Smooth muscle cell (in vitro differentiated cells): ENCODE measurements around the gene SIVA1. TPM values are rescaled to one million over a fixed set of nuclear protein-coding genes. Genes with fewer than 3 reads are reported as not detected.

Source experiments
- DNase-seq: peaks from one replicate; lab custom pipeline; 2025; ENCODE audit not compliant: unreplicated experiment; lab: John Stamatoyannopoulos, UW
- H2AFZ ChIP-seq: fragments of 200-600 bp; sonication (generic); 2 replicates; pipeline ENCODE4 v1.6.0; 2016; ENCODE audit warnings: antibody characterized with exemption, low read depth, mild to moderate bottlenecking
- H3F3A ChIP-seq: fragments of 200-600 bp; sonication (generic); 2 replicates; pipeline ENCODE4 v1.6.0; 2017; ENCODE audit warnings: antibody characterized with exemption, low read depth
- H3K27ac ChIP-seq: fragments of 200-600 bp; sonication (generic); 2 replicates; pipeline ENCODE4 v1.5.1; 2016; ENCODE audit warnings: low read depth, mild to moderate bottlenecking
- H3K27me3 ChIP-seq: fragments of 200-600 bp; sonication (generic); 2 replicates; pipeline ENCODE4 v1.6.1; 2016; ENCODE audit warnings: low read depth, mild to moderate bottlenecking
- H3K36me3 ChIP-seq: fragments of 200-600 bp; sonication (generic); 2 replicates; pipeline ENCODE4 v1.5.1; 2016; ENCODE audit warnings: low read depth
- H3K4me1 ChIP-seq: fragments of 200-600 bp; sonication (generic); 2 replicates; pipeline ENCODE4 v1.5.1; 2016; ENCODE audit warnings: low read depth
- H3K4me2 ChIP-seq: fragments of 200-600 bp; sonication (generic); 2 replicates; pipeline ENCODE4 v1.6.0; 2016; ENCODE audit warnings: mild to moderate bottlenecking
- H3K4me3 ChIP-seq: fragments of 200-600 bp; sonication (generic); 2 replicates; pipeline ENCODE4 v1.5.1; 2016; ENCODE audit warnings: mild to moderate bottlenecking
- H3K79me2 ChIP-seq: fragments of 200-600 bp; sonication (generic); 2 replicates; pipeline ENCODE4 v1.6.0; 2016; ENCODE audit warnings: low read depth, mild to moderate bottlenecking
- H3K9ac ChIP-seq: fragments of 200-600 bp; sonication (generic); 2 replicates; pipeline ENCODE4 v1.6.0; 2016; ENCODE audit warnings: low read depth
- H3K9me3 ChIP-seq: fragments of 200-600 bp; sonication (generic); replicated peaks from 2 replicates; pipeline ENCODE4 v1.5.1; 2016; ENCODE audit warnings: low read depth
- H4K20me1 ChIP-seq: fragments of 200-600 bp; sonication (generic); 2 replicates; pipeline ENCODE4 v1.6.0; 2016; ENCODE audit warnings: low read depth
- CTCF ChIP-seq: fragments of 200-600 bp; sonication (generic); IDR thresholded peaks from 2 replicates; pipeline ENCODE4 v1.5.1; 2017; ENCODE audit warnings: borderline replicate concordance, mild to moderate bottlenecking, antibody characterized with exemption; ENCODE audit not compliant: insufficient read depth, poor library complexity, severe bottlenecking
- WGBS: methylation state at CpG from one replicate; pipeline ENCODE4 v1.1.7; 2016; ENCODE audit warnings: low lambda C conversion rate; 5-methylcytosine and 5-hydroxymethylcytosine counted together
- polyA plus RNA-seq: library from polyadenylated mRNA; unstranded; fragments of >200 nt; fragmentation: Nextera tagmentation; extraction: Ambion mirVana; gene quantifications from 2 replicates; pipeline ENCODE4 v1.2.1, GENCODE V29; 2016
- total RNA-seq: library from RNA; depleted of rRNA; stranded (reverse); fragments of >200 nt; gene quantifications from 2 replicates; pipeline ENCODE4 v1.2.3, GENCODE V29; 2014

Gene SIVA1
- total and polyA plus RNA-seq, 2 experiments from 2014 or later = 78.5 to 118 TPM

GRCh38 chr14:104732931-104733681 lies 19.8 kb upstream of the SIVA1 start:
- Histone ChIP-seq H3K4me2 (no peak overlapping the region), H3K9ac (no peak overlapping the region), H3K27ac (no peak overlapping the region), H3K36me3 (no peaks in the 10 kb centered on the region), H3K79me2 (no peaks in the 10 kb centered on the region), H3K9me3 (no peaks in the 10 kb centered on the region), H3K27me3 (no peaks in the 10 kb centered on the region), H3K4me3 (no peak overlapping the region), H3K4me1 (no peaks in the 10 kb centered on the region), H2AFZ (no peak overlapping the region), H4K20me1 (no peaks in the 10 kb centered on the region), H3F3A (no peaks in the 10 kb centered on the region)
- no peak for TF ChIP-seq CTCF
- 92% methylated on average over 23 of the region's 23 CpGs for WGBS
- no peak for DNase-seq

- Histone ChIP-seq H3K79me2 (no peaks in the 10 kb centered on the region), H3K9ac (no peak overlapping the region), H3K4me2 (no peak overlapping the region), H3K27ac (no peak overlapping the region), H4K20me1 (no peaks in the 10 kb centered on the region), H3K9me3 (no peaks in the 10 kb centered on the region), H3K27me3 (no peaks in the 10 kb centered on the region), H3K4me1 (no peaks in the 10 kb centered on the region), H3K4me3 (no peak overlapping the region), H2AFZ (no peak overlapping the region), H3F3A (no peaks in the 10 kb centered on the region), H3K36me3 (no peaks in the 10 kb centered on the region)
- no peak for DNase-seq
- TF ChIP-seq CTCF = no peak
- 83% methylated on average over 6 of the region's 6 CpGs for WGBS
Observed at GRCh38 chr14:104734051-104734587, 18.8 kb upstream of the SIVA1 start.

GRCh38 chr14:104734601-104734990 lies 18.4 kb upstream of the SIVA1 start:
- H3K4me2 ChIP-seq = no peak overlapping the region
- H3F3A ChIP-seq = no peaks in the 10 kb centered on the region
- H3K9me3 ChIP-seq = no peaks in the 10 kb centered on the region
- no peaks in the 10 kb centered on the region for H3K27me3 ChIP-seq
- 96% methylated on average over 9 of the region's 9 CpGs for WGBS
- no peak overlapping the region for H3K9ac ChIP-seq
- no peak overlapping the region for H2AFZ ChIP-seq
- no peaks in the 10 kb centered on the region for H3K36me3 ChIP-seq
- no peak overlapping the region for H3K4me3 ChIP-seq
- no peaks in the 10 kb centered on the region for H3K79me2 ChIP-seq
- H3K4me1 ChIP-seq = no peaks in the 10 kb centered on the region
- no peak for DNase-seq
- TF ChIP-seq CTCF = no peak
- H4K20me1 ChIP-seq = no peaks in the 10 kb centered on the region
- H3K27ac ChIP-seq = no peak overlapping the region
